Amniotic stem cell (primary cell): ENCODE data around the gene SCAF1.
A peak's percentile ranks its signal among the peaks of the same experiment; 100 is the strongest.

ENCODE experiments used
- DNase-seq: peaks from one replicate; lab custom pipeline; 2025; lab: John Stamatoyannopoulos, UW

The SCAF1 gene

GRCh38 chr19:49646586-49646985, 4.6 kb downstream of the SCAF1 start:
- DNase-seq: no peak

- DNase-seq: no peak
Measured at GRCh38 chr19:49651029-49651819, 9.2 kb downstream of the SCAF1 start.

GRCh38 chr19:49651820-49652550, 10.0 kb downstream of the SCAF1 start:
- DNase-seq: no peak

GRCh38 chr19:49652551-49653465, 10.8 kb downstream of the SCAF1 start:
- DNase-seq: no peak

- DNase-seq: no peak
Measured at GRCh38 chr19:49653466-49653806, 11.4 kb downstream of the SCAF1 start.

- no peak for DNase-seq
Measured at GRCh38 chr19:49654581-49654980, 12.6 kb downstream of the SCAF1 start.

GRCh38 chr19:49655570-49656455, 13.8 kb downstream of the SCAF1 start:
- DNase-seq: no peak

- DNase-seq: no peak
Measured at GRCh38 chr19:49656456-49657109, 14.6 kb downstream of the SCAF1 start.

- no peak for DNase-seq
Measured at GRCh38 chr19:49657493-49658138, 15.6 kb downstream of the SCAF1 start.

GRCh38 chr19:49658139-49658517, 16.1 kb downstream of the SCAF1 start:
- DNase-seq: no peak

- DNase-seq: no peak
Measured at GRCh38 chr19:49658566-49659442, 16.8 kb downstream of the SCAF1 start.

- no peak for DNase-seq
Measured at GRCh38 chr19:49660338-49660961, 18.4 kb downstream of the SCAF1 start.

- no peak for DNase-seq
Measured at GRCh38 chr19:49662011-49662410, 20.0 kb downstream of the SCAF1 start.

- no peak for DNase-seq
Measured at GRCh38 chr19:49663224-49663623, 21.2 kb downstream of the SCAF1 start.

GRCh38 chr19:49664171-49665035, 22.4 kb downstream of the SCAF1 start:
- peak; percentile 80 for DNase-seq

- DNase-seq: no peak
Measured at GRCh38 chr19:49665036-49665350, 23.0 kb downstream of the SCAF1 start.

GRCh38 chr19:49665351-49666119, 23.5 kb downstream of the SCAF1 start, which contains the start of the genes BCL2L12 and IRF3:
Gene BCL2L12 (plus strand): TSS chr19:49665933. CDS start chr19:49666693, 760 bp downstream.
Gene IRF3 (minus strand): TSS chr19:49665857. CDS start chr19:49664838, 1,019 bp downstream.
- peak; percentile 92 for DNase-seq
